HG03159 (cell line): ENCODE measurements around the gene COL6A5.
"Not testable (repeated sequence)": the region's sequence is repeated elsewhere in the genome, so short reads cannot be mapped to it uniquely, and the experiment has no call there.

Experiments used
- ATAC-seq: cut with Tn5 transposase; IDR thresholded peaks from one replicate; pipeline ENCODE4 v1.9.1; 2021; ENCODE audit warnings: mild to moderate bottlenecking, moderate library complexity; ENCODE audit not compliant: unreplicated experiment

COL6A5 gene

GRCh38 chr3:130430266-130430665, 84.8 kb downstream of the COL6A5 start:
- no peak for ATAC-seq

DNA sequence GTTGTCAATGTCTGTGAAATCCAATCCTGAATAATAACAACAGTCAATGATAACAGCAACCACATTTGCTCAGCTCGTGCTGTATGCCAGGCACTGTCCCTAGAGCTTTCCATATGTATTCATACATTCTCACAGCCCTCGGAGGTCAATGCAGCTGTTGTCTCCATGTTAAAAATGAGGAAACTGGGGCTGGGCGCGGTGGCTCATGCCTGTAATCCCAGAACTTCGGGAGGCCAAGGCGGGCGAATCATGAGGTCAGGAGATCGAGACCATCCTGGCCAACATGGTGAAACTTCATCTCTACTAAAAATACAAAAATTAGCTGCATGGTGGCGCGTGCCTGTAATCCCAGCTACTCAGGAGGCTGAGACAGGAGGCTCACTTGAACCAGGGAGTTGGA, 86.6 kb downstream of the COL6A5 start:
- ATAC-seq: not testable (repeated sequence)

DNA sequence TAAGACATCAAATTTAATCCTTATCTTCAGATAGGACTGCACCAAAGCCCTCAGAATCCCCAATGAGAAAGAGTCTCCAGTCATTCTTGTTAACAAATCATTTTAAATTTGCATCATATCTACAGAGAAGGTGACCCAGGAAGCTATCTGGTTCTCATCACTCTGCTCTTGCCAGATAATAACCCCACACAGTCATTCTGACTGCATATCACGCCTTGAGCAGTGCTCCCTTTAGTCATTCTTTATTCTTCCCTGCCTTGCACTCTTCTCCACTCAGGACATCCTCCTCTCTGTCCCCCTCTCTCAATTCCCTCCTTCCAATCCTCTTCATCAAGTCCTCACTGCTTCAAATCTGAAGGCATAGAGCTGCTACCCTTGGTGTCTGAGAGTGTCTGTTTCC, 87.8 kb downstream of the COL6A5 start:
- ATAC-seq: no peak

GRCh38 chr3:130442284-130442683, 96.8 kb downstream of the COL6A5 start:
- ATAC-seq: no peak

DNA sequence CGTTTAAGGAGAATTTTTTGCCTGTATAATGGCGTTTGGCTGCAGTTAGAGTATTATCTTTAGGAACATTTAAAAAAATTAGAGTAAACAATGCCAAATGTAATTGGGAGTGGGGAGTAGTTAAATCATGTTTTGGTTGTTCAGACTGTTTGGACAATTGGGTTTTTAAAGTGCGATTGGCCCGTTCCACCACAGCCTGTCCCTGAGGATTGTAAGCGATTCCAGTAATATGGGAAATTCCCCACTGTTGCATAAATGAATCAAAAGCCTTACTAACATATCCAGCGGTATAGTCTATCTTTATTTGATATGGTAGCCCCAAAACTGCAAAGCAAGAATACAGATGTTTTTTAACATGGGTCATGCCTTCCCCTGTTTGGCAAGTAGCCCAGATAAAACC, 101.4 kb downstream of the COL6A5 start:
- not testable (repeated sequence) for ATAC-seq

- not testable (repeated sequence) for ATAC-seq
Observed at GRCh38 chr3:130448155-130448554, 102.7 kb downstream of the COL6A5 start.

DNA sequence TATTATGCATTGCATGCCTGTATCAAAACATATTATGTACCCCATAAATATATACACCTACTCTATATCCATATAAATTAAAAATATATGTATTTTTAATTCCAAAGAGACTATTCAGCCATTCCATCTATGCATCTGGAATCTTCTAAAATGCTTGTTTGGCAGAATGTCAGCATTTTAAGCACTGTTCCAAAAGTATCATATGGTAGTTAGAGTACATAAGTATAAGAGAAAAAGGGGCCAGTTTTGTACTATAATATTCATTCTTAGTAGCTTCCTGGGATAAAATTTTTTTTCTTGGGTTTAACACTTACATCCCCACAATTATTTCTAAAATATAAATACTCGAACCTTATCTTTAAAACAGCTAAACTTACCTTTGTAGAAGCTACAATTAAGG, 111.1 kb downstream of the COL6A5 start:
- no peak for ATAC-seq

DNA sequence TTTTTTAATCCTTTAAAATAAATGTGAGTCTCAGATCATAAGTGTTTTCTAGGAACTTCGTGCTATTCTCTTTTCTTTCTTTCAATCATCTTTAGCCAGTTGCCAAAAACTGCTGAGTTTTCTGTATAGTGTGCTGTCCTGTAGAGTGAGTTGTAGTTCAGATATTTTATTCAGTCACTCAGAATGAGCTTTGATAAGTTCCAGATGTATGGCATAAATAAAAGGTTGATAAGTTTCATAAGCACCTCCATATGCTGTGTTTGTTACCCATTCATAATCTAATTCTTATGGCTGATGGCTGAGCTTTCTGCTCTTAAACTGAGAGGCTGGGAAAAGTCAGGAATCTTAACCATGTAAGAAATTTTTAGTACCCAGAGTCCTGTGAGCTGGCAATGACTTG, 112.2 kb downstream of the COL6A5 start:
- ATAC-seq: no peak

- no peak for ATAC-seq
Observed at GRCh38 chr3:130459944-130460343, 114.5 kb downstream of the COL6A5 start.

GRCh38 chr3:130462089-130462488, 116.6 kb downstream of the COL6A5 start:
- ATAC-seq: no peak

DNA sequence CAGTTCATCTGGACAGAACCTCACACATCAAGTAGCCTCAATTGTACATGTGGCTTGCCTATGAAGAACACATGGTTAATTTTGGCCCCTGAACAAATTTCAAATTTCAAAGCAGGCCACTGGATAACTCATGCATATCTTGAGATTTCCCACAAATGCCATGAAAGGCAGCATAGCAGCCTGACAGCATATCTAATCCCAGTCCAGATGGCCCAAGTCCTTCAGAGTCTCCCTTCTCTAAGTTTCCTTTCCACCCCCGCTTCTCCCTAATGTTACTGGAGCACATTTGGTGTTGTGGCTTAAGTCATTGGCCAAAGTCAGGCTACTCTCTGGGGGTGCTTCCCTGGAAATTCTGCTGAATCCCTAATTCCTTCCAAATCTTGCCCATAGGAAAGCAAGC, 117.7 kb downstream of the COL6A5 start:
- ATAC-seq: no peak

- no peak for ATAC-seq
Observed at GRCh38 chr3:130465521-130465920, 120.0 kb downstream of the COL6A5 start.

GRCh38 chr3:130468311-130468710, 122.8 kb downstream of the COL6A5 start:
- no peak for ATAC-seq

DNA sequence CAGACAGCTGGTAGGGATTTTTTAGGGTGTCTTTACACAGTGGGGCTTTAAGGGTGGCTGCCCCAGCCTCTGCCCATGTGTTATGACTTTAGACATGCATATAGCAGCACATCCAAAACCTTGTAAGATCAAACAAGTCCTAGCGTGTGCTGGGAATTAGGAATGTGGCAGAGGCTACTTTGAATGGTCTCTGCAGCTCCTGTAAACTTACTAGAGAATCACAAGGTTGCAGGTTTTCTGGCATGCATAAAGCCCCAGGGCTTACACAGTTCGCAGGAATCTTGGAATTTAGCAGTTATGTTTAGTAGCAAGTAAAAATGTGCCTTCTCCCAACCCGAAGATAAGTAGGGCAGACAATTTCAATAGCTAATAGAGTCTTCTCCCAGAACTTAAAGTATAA, 124.7 kb downstream of the COL6A5 start:
- ATAC-seq: no peak

- no peak for ATAC-seq
Observed at GRCh38 chr3:130473416-130473815, 127.9 kb downstream of the COL6A5 start.

DNA sequence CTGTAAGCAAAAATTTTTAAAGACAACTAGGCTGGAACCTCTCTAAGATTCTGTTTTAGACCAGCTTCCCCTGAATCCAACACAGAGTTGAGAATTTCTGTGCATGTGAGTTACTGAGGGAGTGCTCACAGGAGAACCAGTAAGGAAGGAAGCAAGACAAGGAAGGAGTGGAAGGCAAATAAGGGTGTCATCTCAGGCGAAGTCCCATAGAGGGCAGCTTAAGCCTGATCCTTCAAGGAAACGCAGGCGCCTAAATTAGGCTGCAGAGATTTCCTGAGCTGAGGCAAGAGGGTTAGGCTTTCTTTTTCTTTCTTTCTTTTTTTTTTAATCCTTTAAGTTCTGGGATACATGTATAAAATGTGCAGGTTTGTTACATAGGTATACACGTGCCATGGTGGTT, 135.3 kb downstream of the COL6A5 start:
- ATAC-seq: no peak

GRCh38 chr3:130488288-130488687, 142.8 kb downstream of the COL6A5 start:
- no peak for ATAC-seq

- no peak for ATAC-seq
Observed at GRCh38 chr3:130488769-130489450, 143.4 kb downstream of the COL6A5 start.

DNA sequence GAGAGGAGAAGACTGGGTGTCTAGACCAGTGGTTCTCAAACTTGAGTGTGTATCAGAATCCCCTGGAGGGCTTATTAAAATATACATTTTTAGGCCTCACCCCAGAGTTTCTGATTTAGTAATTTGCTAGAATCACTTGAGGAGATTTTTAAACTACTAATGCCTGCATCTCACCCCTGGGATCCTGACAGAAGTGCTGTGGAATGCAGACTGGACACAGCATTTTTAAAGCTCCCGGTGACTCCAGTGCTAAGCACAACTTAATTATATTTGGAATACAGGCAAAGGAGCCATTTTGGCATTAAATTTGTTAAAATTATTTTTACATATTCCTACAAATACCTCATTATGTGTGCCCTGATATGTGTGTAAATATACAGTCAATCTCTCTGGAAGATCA, 144.8 kb downstream of the COL6A5 start:
- no peak for ATAC-seq

DNA sequence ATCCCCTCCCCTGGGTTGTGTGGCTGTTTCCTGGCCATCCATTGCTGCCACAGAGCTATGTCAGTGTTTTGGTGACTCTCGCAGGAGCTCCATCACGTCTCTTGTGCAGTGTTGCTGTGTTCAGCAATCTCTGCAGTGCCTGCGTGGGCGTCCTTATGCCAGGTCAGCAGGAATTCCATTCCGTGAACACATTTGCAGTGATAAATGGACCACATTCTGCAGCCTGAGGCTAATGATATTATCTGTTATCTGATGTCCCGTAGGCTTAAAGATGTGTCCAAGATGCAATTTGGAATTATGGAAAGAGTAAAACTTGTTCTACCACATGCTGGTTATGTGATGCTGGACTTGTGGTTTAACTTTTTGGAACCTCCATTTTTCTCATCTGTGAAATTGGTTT, 146.0 kb downstream of the COL6A5 start:
- ATAC-seq: no peak

- no peak for ATAC-seq
Observed at GRCh38 chr3:130504701-130505100, 159.2 kb downstream of the COL6A5 start.

- ATAC-seq: no peak
Observed at GRCh38 chr3:130506031-130506430, 160.6 kb downstream of the COL6A5 start.

GRCh38 chr3:130507746-130508145, 162.3 kb downstream of the COL6A5 start:
- no peak for ATAC-seq
